HG03139 (cell line): ENCODE data around the gene TCFL5.
"Not testable (repeated sequence)": the region's sequence is repeated elsewhere in the genome, so short reads cannot be mapped to it uniquely, and the experiment has no call there.

Experiments used
- ATAC-seq: cut with Tn5 transposase; IDR thresholded peaks from one replicate; pipeline ENCODE4 v1.9.1; 2021; ENCODE audit not compliant: unreplicated experiment

Gene TCFL5

DNA sequence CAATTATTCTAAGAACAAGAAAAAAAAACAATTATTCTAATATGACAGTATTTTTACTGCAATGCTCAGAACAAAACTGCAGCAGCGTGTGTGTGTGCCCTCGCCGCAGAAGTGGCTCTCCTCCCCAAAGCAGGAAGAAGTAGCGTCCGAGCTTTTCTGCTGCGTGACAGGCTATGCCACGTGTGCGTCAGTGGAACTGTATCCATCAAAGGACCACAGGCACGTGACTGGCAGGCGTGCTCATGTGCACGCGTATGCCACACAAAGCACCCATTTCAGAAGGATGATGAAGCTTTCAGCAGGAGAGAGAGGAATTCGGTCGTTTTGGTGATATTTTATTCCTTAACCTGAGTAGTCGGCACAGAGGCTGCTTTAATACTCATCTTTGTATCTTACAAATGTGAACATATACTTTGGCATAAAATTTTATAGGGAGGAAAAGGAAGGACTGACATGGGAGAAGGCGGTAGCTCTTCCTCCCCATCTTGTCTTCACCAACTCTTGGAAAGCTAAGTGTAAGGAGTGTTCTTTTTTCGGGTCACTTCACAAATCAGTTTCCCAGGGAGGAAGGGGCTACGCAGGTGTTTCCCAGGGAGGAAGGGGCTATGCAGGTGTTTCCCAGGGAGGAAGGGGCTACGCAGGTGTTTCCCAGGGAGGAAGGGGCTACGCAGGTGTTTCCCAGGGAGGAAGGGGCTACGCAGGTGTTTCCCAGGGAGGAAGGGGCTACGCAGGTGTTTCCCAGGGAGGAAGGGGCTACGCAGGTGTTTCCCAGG is 3.4 kb downstream of the TCFL5 start:
- no peak for ATAC-seq

DNA sequence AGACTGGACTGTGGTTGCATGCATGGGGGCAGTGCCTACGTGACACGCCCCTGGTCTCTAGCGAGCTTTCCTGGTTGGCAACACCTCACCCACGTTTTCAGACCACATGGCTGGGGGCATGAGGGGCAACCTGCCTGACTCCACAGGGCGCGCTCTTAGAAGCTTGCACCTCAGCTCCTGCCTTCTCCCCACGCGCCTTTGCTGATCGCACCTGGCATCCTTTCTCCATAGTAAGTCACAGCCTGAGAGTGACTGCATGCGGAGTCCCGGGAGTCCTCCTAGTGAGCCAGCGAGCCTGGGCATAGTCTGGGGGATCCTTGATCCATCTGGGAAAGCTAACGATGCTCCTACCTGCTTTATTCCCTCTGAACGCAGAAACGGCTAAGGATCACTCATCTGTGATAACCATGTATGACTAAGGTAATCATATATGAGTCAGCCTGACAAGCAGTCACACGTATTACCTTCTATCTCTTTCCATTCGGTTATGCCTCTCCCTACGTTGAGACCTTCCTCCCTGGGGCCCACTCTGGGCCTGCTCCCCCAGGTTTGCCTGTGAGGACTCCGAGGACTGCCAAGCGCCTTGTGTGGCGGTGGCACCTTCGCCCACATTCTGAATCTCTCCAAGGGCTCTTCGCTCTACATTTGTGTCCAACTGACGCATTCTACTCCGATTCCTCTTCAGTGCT is 4.5 kb downstream of the TCFL5 start:
- no peak for ATAC-seq

DNA sequence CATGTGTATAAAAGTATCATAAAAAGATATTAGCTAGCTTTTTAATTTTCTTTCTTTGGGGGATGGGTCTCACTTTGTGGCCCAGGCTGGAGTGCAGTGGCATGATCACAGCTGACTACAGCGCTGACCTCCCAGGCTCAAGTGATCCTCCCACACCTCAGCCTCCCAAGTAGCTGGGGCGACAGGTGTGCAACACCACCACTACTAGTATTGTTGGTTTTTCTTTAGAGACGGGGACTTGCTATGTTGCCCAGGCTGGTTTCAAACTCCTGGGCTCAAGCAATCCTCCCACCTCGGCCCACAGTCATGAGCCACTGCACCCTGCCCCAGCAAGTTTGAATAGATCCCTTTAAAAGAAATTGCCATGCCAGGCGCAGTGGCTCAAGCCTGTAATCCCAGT is 6.5 kb downstream of the TCFL5 start:
- ATAC-seq = no peak

DNA sequence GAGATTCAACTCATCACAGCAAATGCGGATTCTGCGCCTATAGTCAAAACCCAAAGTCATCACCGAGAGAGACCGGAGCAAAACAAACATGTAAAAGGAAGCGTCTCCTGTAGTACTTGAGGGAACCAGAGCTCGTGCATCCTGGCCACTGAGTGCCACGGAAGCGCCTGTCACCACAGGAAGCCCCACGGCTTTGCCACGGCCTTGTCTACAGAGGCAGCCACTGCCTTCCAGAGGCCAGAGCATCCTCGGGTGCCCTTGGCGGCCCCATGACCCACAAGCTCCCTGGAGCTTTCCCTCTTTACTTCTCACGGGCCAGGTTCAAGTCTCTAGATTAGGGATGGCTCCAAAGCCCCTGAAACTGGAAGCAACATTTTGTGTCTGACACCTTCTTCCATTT is 7.5 kb downstream of the TCFL5 start:
- no peak for ATAC-seq

DNA sequence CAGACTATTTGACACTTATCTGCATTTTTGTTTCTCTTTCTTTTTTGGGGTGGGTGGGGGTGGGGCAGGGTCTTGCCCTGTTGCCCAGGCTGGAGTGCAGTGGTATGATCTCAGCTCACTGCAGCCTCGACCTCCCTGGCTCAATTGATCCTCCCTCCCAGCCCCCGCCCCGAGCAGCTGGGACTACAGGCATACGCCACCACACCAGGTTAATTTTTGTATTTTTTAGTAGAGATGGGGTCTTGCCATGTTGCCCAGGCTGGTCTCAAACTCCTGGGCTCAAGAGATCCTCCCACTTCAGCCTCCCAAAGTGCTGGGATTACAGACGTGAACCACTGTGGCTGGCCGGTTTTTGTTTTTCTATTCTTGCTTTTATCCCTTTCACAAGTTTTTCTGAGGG is 8.3 kb downstream of the TCFL5 start:
- ATAC-seq = not testable (repeated sequence)

DNA sequence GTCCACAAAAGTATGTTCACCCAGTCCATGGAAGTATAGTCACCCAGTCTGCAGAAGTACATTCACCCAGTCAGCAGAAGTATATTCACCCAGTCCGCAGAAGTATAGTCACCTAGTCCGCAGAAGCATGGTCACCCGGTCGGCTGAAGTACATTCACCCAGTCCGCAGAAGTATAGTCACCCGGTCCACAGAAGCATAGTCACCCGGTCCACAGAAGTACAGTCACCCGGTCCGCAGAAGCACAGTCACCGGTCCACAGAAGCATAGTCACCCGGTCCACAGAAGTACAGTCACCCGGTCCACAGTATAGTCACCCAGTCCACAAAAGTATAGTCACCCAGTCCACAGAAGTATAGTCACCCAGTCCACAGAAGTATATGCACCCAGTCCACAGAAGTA is 8.8 kb downstream of the TCFL5 start:
- ATAC-seq = no peak

DNA sequence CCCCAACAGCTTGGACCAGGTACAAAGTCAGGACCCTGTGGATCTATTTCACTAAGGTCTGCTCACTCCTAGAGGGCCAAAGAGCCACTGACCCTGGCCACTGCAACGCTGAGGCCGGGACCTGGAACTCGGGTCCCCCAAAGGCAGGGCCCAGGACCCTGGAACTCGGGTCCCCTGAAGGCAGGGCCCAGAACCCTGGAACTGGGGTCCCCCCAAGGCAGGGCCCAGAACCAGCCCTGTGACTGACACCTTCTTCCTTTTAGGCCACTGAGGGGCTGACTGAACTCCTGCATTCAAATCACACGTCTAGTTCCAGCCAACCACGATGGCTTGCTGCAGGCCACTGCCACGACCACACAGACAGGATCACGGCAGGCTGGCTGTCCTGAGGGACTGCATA is 9.4 kb downstream of the TCFL5 start:
- ATAC-seq = no peak

DNA sequence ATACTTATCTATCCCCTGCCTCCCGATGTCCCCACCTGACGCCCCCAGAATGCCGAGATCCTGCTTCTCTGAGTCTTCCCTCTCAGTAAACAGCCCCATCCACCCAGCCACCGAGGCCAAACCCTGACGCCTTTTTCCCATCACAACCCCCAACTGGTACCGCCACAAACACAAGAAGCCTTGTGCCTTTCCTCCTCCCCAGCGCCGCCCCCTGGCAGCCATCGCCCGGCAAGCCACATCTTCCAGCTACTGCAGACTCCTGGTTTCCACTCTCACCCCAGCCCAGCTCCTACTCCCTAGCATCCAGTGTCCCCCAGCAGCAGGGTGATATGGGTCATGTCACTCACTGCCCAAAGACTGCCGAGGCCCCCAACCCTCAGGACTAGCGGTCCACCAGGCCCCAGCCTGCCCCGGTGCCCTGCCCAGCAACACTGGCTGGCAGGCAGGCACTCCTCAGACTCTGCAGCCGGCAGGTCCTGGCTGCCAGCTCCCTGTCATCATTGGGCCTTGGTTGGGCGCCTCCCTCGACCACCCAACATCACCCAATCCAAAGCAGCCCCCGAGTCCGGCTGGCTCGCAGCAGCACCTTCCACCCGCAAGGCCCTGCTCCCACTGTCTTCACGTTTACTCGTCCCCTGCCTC is 11.2 kb downstream of the TCFL5 start:
- ATAC-seq = no peak

DNA sequence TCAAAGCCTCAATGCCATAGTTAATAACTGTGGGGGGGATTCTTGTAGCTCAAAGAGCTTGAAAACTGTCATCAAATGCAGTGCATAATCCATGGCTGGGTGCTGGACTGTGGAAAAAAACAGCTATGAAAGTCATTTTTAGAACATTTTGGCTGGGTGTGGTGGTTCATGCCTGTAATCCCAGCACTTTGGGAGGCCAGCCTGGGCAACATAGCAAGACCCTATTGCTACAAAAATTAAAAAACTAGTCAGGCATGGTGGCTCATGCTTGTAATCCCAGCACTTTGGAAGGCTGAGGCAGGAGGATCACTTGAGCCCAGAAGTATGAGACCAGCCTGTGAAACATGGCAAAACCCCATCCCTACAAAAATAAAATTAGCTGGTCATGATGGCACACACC is 12.2 kb downstream of the TCFL5 start:
- no peak for ATAC-seq

DNA sequence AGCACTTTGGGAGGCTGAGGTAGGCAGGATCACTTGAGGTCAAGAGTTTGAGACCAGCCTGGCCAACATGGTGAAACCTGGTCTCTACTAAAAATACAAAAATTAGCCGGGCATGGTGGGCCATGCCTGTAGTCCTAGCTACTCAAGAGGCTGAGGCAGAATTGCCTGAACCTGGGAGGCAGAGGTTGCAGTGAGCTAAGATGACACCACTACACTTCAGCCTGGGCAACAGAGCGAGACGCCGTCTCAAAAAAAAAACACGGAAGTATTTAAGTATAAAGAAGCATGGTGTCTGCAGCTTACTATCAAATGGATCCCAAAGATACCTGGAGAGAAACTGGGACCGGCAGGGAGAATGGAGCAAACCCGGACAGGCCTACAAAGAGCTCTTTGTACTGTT is 12.7 kb downstream of the TCFL5 start:
- ATAC-seq = not testable (repeated sequence)

DNA sequence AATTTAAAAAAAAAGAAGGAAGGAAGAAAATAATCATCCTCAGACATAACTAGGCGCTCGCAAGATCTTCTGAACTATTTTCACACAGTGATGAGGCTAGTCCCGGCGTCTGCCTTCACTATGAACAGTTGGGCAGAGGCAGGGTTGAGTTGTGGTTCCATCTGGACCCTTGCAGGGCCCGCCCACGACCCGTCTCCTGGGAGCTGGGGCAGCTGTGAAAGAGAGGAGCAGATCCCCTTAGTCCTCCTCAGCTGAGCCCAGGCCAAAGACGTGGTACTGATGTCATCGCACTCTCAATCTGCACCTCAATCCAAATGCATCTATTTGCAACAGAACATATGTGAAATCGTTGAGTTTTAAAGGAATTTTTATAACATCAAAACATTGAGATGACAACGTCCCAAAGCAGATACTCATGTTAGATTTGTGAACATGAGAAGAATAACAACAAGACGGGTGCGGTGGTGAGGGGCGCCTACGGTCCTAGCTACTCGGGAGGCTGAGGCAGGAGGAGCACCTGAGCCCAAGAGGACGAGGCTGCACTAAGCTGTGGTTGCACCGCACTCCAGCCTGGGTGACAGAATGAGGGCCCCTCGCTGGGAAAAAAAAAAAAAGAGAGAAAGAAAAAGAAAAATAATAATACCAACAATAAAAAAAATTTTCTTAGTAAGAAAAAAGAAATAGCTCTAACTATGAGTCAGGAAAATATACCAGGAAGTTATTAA is 15.3 kb downstream of the TCFL5 start:
- no peak for ATAC-seq

DNA sequence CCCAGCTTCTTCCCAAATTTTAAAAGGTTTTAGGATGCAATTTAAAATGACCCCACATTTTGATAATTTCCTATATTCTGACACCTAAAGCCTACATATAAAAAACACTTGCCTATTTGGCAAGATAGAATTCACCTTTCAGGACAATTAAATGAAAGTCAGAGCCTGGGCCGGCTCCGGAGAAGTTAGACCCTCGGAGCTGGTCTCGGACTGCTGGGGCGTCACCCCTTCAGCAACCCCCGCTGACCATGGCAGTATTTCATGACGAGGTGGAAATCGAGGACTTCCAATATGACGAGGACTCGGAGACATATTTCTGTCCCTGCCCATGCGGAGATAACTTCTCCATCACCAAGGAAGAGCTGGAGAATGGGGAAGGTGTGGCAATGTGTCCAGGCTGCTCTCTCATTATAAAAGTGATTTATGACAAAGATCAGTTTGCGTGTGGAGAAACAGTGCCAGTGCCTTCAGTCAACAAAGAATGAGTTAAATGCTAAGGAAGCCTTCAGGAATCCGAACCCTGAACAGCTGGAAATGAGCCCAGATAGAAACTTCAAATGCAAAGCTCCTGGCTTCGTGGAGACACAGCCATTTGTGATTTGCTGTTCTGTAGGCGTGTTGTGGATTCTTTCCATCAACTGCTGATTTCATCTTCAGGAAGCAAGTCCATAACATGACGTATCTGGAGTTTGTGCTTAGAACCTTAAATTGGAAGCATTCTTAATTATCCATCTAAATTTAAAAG is 16.0 kb downstream of the TCFL5 start:
- no peak for ATAC-seq

DNA sequence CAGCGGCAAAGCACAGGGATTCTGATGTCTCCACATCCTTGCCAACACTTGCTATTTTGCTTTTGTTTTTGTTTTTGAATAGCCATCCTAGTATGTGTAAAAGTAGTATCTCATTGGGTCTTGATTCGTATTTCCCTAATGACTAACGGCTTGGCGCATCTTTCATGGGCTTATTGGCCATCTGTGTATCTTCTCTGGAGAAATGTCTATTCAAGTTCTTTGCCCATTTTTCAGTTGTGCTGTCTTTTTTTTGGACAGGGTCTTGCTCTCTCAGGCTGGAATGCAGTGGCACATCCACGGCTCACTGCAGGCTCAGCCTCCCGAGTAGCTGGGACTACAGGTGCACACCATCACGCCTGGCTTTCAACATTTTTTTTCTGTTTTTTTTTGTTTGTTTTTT is 17.4 kb downstream of the TCFL5 start:
- ATAC-seq = no peak

DNA sequence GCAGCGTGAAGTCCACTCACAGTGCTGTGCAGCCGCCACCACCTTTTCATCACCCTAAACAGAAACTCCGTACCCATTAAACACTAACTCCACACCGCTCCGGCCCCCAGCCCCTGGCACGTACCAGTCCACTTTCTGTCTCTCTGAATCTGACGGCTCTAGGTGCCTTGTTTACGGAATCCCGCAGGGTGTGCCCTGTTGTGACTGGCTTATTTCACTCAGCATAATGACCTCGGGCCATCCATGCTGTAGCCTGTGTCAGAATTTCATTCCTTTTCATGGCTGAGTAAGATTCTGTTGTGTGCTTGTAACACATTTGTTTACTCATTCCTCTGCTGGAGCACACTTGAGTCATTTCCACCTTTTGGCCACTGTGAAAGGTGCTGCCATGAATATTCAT is 18.0 kb downstream of the TCFL5 start:
- ATAC-seq = no peak

DNA sequence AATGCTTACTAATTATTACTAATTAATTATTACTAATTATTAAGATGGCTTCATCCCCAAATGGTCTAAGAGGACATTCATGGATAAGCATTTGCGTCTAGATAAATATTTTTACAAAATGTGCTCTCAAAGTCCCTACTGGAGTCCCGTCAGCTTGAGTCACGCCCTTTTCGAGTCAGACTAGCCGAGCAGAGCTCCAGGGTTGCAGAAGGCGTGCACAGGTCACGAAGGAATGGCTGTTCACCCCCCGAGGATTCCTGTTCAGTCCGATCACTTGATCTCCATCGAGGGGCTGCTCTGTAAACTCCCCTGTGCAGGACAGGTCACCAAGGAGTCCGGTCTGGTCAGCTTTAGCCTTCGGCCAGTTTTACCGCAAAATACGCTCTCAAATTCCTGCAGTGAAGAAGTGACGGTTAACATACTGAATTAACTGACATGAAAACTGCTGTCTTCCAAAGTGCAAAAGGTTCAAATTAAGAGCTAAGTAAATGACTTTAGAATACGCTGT is 19.9 kb downstream of the TCFL5 start:
- ATAC-seq = no peak

DNA sequence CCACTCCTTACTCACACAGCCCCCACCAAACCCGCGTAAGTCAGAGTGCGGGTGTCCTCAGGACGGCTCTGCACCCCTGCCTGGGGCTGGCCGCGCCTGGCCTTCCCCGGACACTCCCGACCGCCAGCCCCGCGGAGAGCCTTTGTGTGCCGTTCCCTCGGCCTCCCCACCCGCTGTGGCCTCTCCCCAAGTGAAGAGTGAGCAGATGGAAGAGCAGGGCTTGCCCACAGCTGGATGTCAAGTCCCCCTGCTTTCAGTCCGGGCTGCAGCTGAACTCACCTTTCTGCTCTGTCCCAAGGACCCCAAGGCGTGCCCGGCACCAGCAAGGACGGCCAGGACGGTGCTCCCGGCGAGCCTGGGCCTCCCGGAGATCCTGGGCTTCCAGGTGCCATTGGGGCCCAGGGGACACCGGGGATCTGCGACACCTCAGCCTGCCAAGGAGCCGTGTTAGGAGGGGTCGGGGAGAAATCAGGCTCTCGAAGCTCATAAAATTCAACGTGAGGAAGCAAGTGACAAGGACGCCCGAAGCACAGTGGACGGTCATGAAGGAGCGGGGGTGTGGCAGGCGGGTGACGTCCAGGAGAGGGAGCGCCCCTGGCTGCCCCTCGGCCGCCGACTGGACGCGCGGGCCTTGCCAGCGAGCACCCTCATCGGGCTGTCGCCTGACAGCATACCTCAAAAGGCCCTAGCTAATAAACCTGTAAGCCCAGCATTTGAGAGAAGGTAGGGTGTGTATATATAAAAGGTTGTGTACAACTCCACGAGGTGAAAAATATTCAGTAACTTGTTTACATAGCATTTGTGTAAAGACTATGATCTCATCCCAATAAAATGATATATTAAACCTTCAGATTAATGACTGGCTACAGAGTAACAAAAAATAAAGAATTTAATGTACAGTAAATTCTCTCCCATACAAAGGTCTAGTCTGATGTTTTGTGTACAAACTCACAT is 21.1 kb downstream of the TCFL5 start:
- ATAC-seq = no peak

DNA sequence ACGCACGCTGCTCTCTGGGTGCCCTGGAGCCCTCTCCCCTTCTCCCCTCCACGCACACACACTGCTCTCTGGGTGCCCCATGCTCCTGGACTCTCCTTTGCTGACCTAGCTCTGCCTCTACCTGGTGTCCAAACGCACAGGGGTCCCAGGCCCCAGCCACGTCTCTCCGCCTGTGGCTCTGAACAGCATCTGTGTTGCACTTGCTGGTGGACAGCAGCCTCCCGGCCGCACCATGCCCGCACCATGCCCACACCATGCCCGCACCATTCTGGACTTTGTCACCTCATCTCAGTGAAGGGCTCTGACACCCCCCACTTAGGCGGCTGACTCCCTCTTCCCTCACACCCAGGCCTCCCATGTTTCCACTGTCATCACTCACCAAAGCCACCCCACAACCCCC is 21.8 kb downstream of the TCFL5 start:
- ATAC-seq = no peak

DNA sequence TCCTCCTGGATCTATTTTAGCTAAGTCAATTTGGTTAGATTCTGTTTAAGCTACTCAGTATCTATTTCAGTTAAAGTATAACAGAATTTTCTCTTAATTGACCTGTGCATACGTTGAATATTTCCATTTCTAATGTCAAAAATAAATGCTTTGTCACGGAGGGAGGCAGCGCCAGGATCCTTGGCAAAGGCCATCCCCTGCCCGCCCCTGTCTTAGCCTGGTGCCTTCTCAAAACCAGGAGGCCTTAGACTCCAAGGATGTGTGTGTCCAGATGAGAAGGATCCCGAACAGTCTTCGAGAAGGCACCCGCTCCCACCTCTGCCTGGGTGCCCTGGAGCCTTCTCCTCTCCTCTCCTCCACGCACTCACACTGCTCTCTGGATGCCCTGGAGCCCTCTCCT is 22.4 kb downstream of the TCFL5 start:
- no peak for ATAC-seq

DNA sequence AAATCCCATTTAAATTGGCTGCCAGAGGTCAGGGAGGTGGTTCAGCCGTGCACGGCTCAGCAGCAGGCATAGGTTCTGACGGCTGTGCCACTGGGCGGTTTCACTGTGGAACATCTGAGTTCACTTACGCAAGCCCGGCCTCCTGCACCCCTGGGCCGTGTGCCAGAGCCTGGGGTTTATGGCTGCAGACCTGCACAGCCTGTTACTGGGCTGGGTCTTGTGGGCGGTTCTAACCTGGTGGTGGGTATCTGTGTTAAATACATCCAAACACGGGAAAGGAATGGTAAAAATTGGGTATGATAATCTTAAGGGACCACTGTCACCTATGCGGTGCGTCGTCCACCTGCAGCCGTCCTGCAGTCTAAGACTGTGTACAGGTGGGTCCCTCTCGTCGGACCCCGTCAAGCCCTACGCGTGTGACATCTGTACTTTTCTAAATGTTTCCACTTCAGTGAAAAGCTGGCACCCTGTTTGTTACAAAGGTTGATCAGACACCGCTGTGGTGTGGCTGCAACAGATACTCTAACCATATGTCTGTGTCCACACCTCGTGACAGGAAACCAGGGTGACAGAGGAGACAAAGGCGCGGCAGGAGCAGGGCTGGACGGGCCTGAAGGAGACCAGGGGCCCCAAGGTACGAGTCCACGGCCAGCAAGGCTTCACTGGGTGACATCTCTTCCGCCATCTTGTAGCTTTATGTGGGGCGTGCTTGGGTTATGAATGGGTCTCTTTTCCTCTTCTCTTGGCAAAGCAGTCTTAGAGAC is 23.3 kb downstream of the TCFL5 start:
- no peak for ATAC-seq
